Natural killer cell (primary cell): ENCODE data around the gene SLC17A7. TPM values are rescaled to one million over a fixed set of nuclear protein-coding genes. Genes with fewer than 3 reads are reported as not detected.

Source experiments
- ATAC-seq, 3 donors: fragments of 150-1000 bp in 2 of 3; fragments of 200-7000 bp in 1 of 3; cut with Tn5 transposase; 1 replicate in 1 of 3; 2 replicates in 2 of 3; pipeline ENCODE4 v1.10.0; 2021; ENCODE audit warnings: mild to moderate bottlenecking in 2 of 3, moderate library complexity in 2 of 3
- DNase-seq, 2 donors: peaks; one replicate each; pipeline versions ENCODE4 v3.0.0 to v3.0.0-alpha.2; 2013 to 2021; ENCODE audit warnings: mixed read lengths in 1 of 2
- H3K27ac ChIP-seq: one replicate; pipeline ENCODE4 v1.5.1; 2013; ENCODE audit warnings: mild to moderate bottlenecking, low read length
- H3K27me3 ChIP-seq: one replicate; pipeline ENCODE4 v1.6.1; 2013; ENCODE audit warnings: low read length; ENCODE audit not compliant: control insufficient read depth, insufficient read depth
- H3K36me3 ChIP-seq: one replicate; pipeline ENCODE4 v1.6.1; 2013; ENCODE audit warnings: low read length; ENCODE audit not compliant: control insufficient read depth, insufficient read depth
- H3K4me1 ChIP-seq: one replicate; pipeline ENCODE4 v1.6.1; 2013; ENCODE audit warnings: low read length; ENCODE audit not compliant: control insufficient read depth, insufficient read depth
- H3K4me3 ChIP-seq: one replicate; pipeline ENCODE4 v1.5.1; 2013; ENCODE audit warnings: low read length
- H3K9me3 ChIP-seq: one replicate; pipeline ENCODE4 v1.6.1; 2013; ENCODE audit warnings: low read length; ENCODE audit not compliant: control insufficient read depth, insufficient read depth
- H3K27ac Mint-ChIP-seq, 2 donors: one replicate each; pipeline ENCODE4 v1.8.0; 2022; ENCODE audit warnings: mild to moderate bottlenecking in 2 of 2, mixed read lengths in 2 of 2, moderate library complexity in 1 of 2
- H3K27me3 Mint-ChIP-seq, 2 donors: one replicate each; pipeline ENCODE4 v1.8.0; 2022; ENCODE audit warnings: low read depth in 2 of 2, mixed read lengths in 2 of 2
- H3K36me3 Mint-ChIP-seq: one replicate; pipeline ENCODE4 v1.8.0; 2022; ENCODE audit warnings: mixed read lengths
- H3K4me1 Mint-ChIP-seq, 2 donors: one replicate each; pipeline ENCODE4 v1.8.0; 2022; ENCODE audit warnings: mixed read lengths in 2 of 2
- H3K4me3 Mint-ChIP-seq: one replicate; pipeline ENCODE4 v1.8.0; 2022; ENCODE audit warnings: mild to moderate bottlenecking, moderate library complexity, mixed read lengths
- H3K9me3 Mint-ChIP-seq, 2 donors: one replicate each; pipeline ENCODE4 v1.8.0; 2022; ENCODE audit warnings: mixed read lengths in 2 of 2
- CTCF ChIP-seq: fragments of 200-600 bp; IDR thresholded peaks from one replicate; pipeline ENCODE4 v1.8.0; 2022; ENCODE audit warnings: antibody characterized with exemption
- WGBS: methylation state at CpG from one replicate; pipeline ENCODE4 v1.1.7; 2013; ENCODE audit warnings: missing lambda C conversion rate; ENCODE audit not compliant: insufficient coverage; 5-methylcytosine and 5-hydroxymethylcytosine counted together
- intact Hi-C: fragments of 100-400 bp; cut with micrococcal nuclease; formaldehyde crosslinking; loops from one replicate; pipeline ENCODE4 v1.14.2; 2022
- total RNA-seq, 4 donors: library from RNA; stranded (reverse); fragments of 120-200 nt in 1 of 4; gene quantifications; one replicate each; pipeline versions ENCODE4 v1.2.3 to v1.2.4, GENCODE V29; 2013 to 2022

Gene SLC17A7
- total RNA-seq, 3 donors from 2014 or later (not counting 1 experiment from before 2014, with no cell fraction given) = not detected

DNA sequence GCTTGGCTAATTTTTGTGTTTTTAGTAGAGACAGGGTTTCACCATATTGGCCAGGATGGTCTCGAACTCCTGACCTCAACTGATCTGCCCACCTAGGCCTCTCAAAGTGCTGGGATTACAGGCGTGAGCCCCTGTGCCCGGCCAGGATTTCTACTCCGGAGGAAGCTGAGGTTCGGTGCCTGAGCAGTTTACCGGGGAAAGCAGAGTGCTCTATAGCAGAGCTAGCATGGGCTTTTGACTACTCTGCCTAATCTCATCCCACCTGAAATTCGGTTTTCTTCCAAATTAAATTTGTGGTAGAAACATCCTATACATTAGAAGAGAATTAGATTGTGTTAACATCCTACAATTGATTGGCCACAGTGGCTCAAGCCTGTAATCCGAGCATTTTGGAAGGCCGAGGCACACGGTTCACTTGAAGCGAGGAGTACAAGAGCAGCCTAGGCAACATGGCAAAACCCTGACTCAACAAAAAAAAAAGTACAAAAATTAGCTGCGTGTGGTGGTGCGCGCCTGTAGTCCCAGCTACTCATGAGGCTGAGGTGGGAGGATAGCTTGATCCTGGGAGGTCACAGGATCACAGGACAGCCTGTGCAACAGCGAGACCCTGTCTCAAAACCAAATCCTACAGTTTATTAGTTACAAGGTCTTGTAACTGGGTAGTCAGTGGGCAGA lies 47.7 kb upstream of the SLC17A7 start:
- DNase-seq = peak in 1 of 2 donors; percentile 35
- H3K4me1 Mint-ChIP-seq = peaks cover 31 to 37% of the 10 kb centered on the region in 2 donors

GRCh38 chr19:49488046-49488862 lies 46.9 kb upstream of the SLC17A7 start:
- 1% methylated on average over 26 of the region's 26 CpGs for WGBS
- TF ChIP-seq CTCF = no peak
- H3K9me3 Mint-ChIP-seq = no peaks in the 10 kb centered on the region
- Histone ChIP-seq H3K4me3 (peak overlapping the region; percentile 93), H3K9me3 (no peaks in the 10 kb centered on the region), H3K36me3 (peaks cover 51% of the 10 kb centered on the region), H3K27me3 (no peaks in the 10 kb centered on the region), H3K4me1 (peaks cover 45% of the 10 kb centered on the region), H3K27ac (peak overlapping the region; percentile 85)
- peaks cover 31 to 37% of the 10 kb centered on the region in 2 donors for H3K4me1 Mint-ChIP-seq
- peak overlapping the region; percentile 95 for H3K4me3 Mint-ChIP-seq
- DNase-seq (peak in 1 of 2 donors; percentile 49), ATAC-seq (no peak)
- no peaks in the 10 kb centered on the region for H3K27me3 Mint-ChIP-seq
- peaks cover 8% of the 10 kb centered on the region for H3K36me3 Mint-ChIP-seq
- intact Hi-C loops = loop anchor here (5.0 kb wide), 1 partner anchor 389 kb away; the partner anchor contains the start of genes AKT1S1 and TBC1D17
- peak overlapping the region; percentile 92 to 98 for H3K27ac Mint-ChIP-seq

More for the DNA sequence above, 47.7 kb upstream of the SLC17A7 start:
- Mint-ChIP-seq H3K27ac (peak overlapping the region; percentile 92 to 98), H3K36me3 (peaks cover 8% of the 10 kb centered on the region), H3K4me3 (peak overlapping the region; percentile 95), H3K9me3 (no peaks in the 10 kb centered on the region), H3K27me3 (no peaks in the 10 kb centered on the region)
- no peak for ATAC-seq
- Histone ChIP-seq H3K27me3 (no peaks in the 10 kb centered on the region), H3K9me3 (no peaks in the 10 kb centered on the region), H3K4me3 (peak overlapping the region; percentile 93), H3K27ac (peak overlapping the region; percentile 30), H3K4me1 (peaks cover 53% of the 10 kb centered on the region), H3K36me3 (peaks cover 50% of the 10 kb centered on the region)
- 11% methylated on average over 10 of the region's 15 CpGs for WGBS
- intact Hi-C loops = loop anchor here (5.0 kb wide), 1 partner anchor 388 kb away; the partner anchor contains the start of genes AKT1S1 and TBC1D17
- no peak for TF ChIP-seq CTCF

GRCh38 chr19:49487277-49488045 lies 46.1 kb upstream of the SLC17A7 start, which contains the start of gene RPL13A:
Gene RPL13A (plus strand): TSS chr19:49487608. CDS start chr19:49487630, 22 bp downstream.
- WGBS = under 1% methylated on average over 57 of the region's 57 CpGs
- peak; percentile 99 to 100 for DNase-seq
- no peaks in the 10 kb centered on the region for H3K9me3 ChIP-seq
- TF ChIP-seq CTCF = no peak
- Mint-ChIP-seq H3K27me3 (no peaks in the 10 kb centered on the region), H3K27ac (peak within 1 kb of the TSS; percentile 92 to 98), H3K4me3 (peak within 1 kb of the TSS; percentile 95), H3K36me3 (peaks cover 1% of the 10 kb centered on the region), H3K9me3 (no peaks in the 10 kb centered on the region), H3K4me1 (peaks cover 25 to 29% of the 10 kb centered on the region in 2 donors)
- H3K27me3 ChIP-seq = no peaks in the 10 kb centered on the region
- peak; percentile 90 to 98 (median 94) for ATAC-seq
- peaks cover 43% of the 10 kb centered on the region for H3K4me1 ChIP-seq
- H3K36me3 ChIP-seq = peaks cover 48% of the 10 kb centered on the region
- peak within 1 kb of the TSS; percentile 93 for H3K4me3 ChIP-seq
- intact Hi-C loops = loop anchor here (1.0 to 5.0 kb wide), 3 partner anchors 9 to 390 kb away; partner anchors contain the start of genes AKT1S1, ALDH16A1, RPS11 and TBC1D17
- peak within 1 kb of the TSS; percentile 85 for H3K27ac ChIP-seq
